ENCODE results near the gene USP36.

GRCh38 chr17:78829477-78829876 is 11.1 kb downstream of the USP36 start:
- TF ChIP-seq CTCF (conservative IDR thresholded peaks at IDR 0.05; ENCODE audit: low read depth, low read length): no peak
- no peak for TF ChIP-seq EZH2 (IDR thresholded peaks at IDR 0.05; ENCODE audit: low read length, unreplicated experiment)
